GM21381 (cell line): Measurements from ENCODE around the gene FBXL12.
"Not testable (repeated sequence)": the region's sequence is repeated elsewhere in the genome, so short reads cannot be mapped to it uniquely, and the experiment has no call there.

Experiments
- ATAC-seq: cut with Tn5 transposase; IDR thresholded peaks from one replicate; pipeline ENCODE4 v1.9.1; 2021; ENCODE audit warnings: mild to moderate bottlenecking, moderate library complexity; ENCODE audit not compliant: unreplicated experiment

The FBXL12 gene

GRCh38 chr19:9842834-9843625 lies 24.2 kb upstream of the FBXL12 start:
- no peak for ATAC-seq

- ATAC-seq = no peak
These were observed 20.5 kb upstream of the FBXL12 start for GRCh38 chr19:9839415-9839814.

GRCh38 chr19:9838324-9838723 lies 19.4 kb upstream of the FBXL12 start:
- no peak for ATAC-seq

GRCh38 chr19:9836021-9836420 lies 17.1 kb upstream of the FBXL12 start:
- ATAC-seq = no peak

GRCh38 chr19:9835507-9835949 lies 16.6 kb upstream of the FBXL12 start:
- ATAC-seq = peak; percentile 19

GRCh38 chr19:9834726-9835506 lies 16.0 kb upstream of the FBXL12 start, which contains the start of gene PIN1:
PIN1 (plus strand) TSS chr19:9835318; CDS start chr19:9835345, 27 bp downstream.
- peak; percentile 94 for ATAC-seq

- ATAC-seq = no peak
These were observed 15.4 kb upstream of the FBXL12 start for GRCh38 chr19:9834307-9834725.

GRCh38 chr19:9828551-9829063 lies 9.7 kb upstream of the FBXL12 start:
- ATAC-seq = no peak

- peak; percentile 88 for ATAC-seq
These were observed 8.7 kb upstream of the FBXL12 start, which contains the start of gene UBL5 for GRCh38 chr19:9827289-9828238. UBL5 (plus strand) TSS chr19:9827918; CDS start chr19:9828338, 420 bp downstream.

GRCh38 chr19:9823816-9824215 lies 4.9 kb upstream of the FBXL12 start:
- ATAC-seq = no peak

- ATAC-seq = not testable (repeated sequence)
These were observed 1.2 kb upstream of the FBXL12 start for GRCh38 chr19:9820034-9820433.

GRCh38 chr19:9819596-9819909 lies 674 bp upstream of the FBXL12 start:
- no peak for ATAC-seq

GRCh38 chr19:9818175-9818733 lies 625 bp downstream of the FBXL12 start:
- ATAC-seq = no peak

GRCh38 chr19:9811139-9811538 lies 7.7 kb downstream of the FBXL12 start:
- no peak for ATAC-seq

GRCh38 chr19:9808855-9809824 lies 9.7 kb downstream of the FBXL12 start:
- no peak for ATAC-seq

GRCh38 chr19:9806803-9807202 lies 12.1 kb downstream of the FBXL12 start:
- ATAC-seq = no peak

GRCh38 chr19:9801976-9802375 lies 16.9 kb downstream of the FBXL12 start:
- ATAC-seq = no peak

GRCh38 chr19:9799162-9799561 lies 19.7 kb downstream of the FBXL12 start:
- ATAC-seq = no peak

GRCh38 chr19:9797871-9798270 lies 21.0 kb downstream of the FBXL12 start:
- ATAC-seq = no peak
